Measurements from ENCODE around the gene TMCO4.

The TMCO4 gene

GRCh38 chr1:19757641-19758040 is 42.1 kb downstream of the TMCO4 start:
- no peaks in the 10 kb centered on the region for H4K20me1 ChIP-seq (ENCODE audit: insufficient read depth, low read length, poor library complexity, severe bottlenecking)
- no peaks in the 10 kb centered on the region for H3K27me3 ChIP-seq (ENCODE audit: insufficient read depth, low read length, poor library complexity, severe bottlenecking)
- H3K4me1 ChIP-seq (ENCODE audit: insufficient read depth, low read length, poor library complexity, severe bottlenecking), result no peaks in the 10 kb centered on the region
- no peaks in the 10 kb centered on the region for H3K9me3 ChIP-seq (ENCODE audit: insufficient read depth, low read depth, low read length)
- H3K36me3 ChIP-seq (ENCODE audit: insufficient read depth, low read length), result no peaks in the 10 kb centered on the region
- H3K9me2 ChIP-seq (replicated peaks; ENCODE audit: low read depth, low read length), result no peaks in the 10 kb centered on the region
- no peak overlapping the region for H3K9ac ChIP-seq (ENCODE audit: low read depth, low read length, poor library complexity, severe bottlenecking)
- H3K79me2 ChIP-seq (ENCODE audit: insufficient read depth, low read length), result no peaks in the 10 kb centered on the region
- TF ChIP-seq EZH2phosphoT487 (IDR thresholded peaks at IDR 0.05; ENCODE audit: borderline replicate concordance) (no peak), CTCF (conservative IDR thresholded peaks at IDR 0.05; ENCODE audit: low read length) (no peak)
- H3F3A ChIP-seq (ENCODE audit: low read depth), result no peaks in the 10 kb centered on the region
- H3K4me3 ChIP-seq (ENCODE audit: low read length, poor library complexity, severe bottlenecking), result no peak overlapping the region
- H2AFZ ChIP-seq (ENCODE audit: low read length), result no peak overlapping the region
- H3K4me2 ChIP-seq (ENCODE audit: low read depth, low read length, poor library complexity, severe bottlenecking), result no peak overlapping the region

- no peaks in the 10 kb centered on the region for H3K27me3 ChIP-seq (ENCODE audit: insufficient read depth, low read length, poor library complexity, severe bottlenecking)
- H3K4me2 ChIP-seq (ENCODE audit: low read depth, low read length, poor library complexity, severe bottlenecking), result no peak overlapping the region
- TF ChIP-seq EZH2phosphoT487 (IDR thresholded peaks at IDR 0.05; ENCODE audit: borderline replicate concordance) (no peak), CTCF (conservative IDR thresholded peaks at IDR 0.05; ENCODE audit: low read length) (no peak)
- H3K9me2 ChIP-seq (replicated peaks; ENCODE audit: low read depth, low read length), result no peaks in the 10 kb centered on the region
- no peaks in the 10 kb centered on the region for H4K20me1 ChIP-seq (ENCODE audit: insufficient read depth, low read length, poor library complexity, severe bottlenecking)
- H2AFZ ChIP-seq (ENCODE audit: low read length), result no peak overlapping the region
- H3K36me3 ChIP-seq (ENCODE audit: insufficient read depth, low read length), result no peaks in the 10 kb centered on the region
- H3K79me2 ChIP-seq (ENCODE audit: insufficient read depth, low read length), result no peaks in the 10 kb centered on the region
- H3K9me3 ChIP-seq (ENCODE audit: insufficient read depth, low read depth, low read length), result no peaks in the 10 kb centered on the region
- no peaks in the 10 kb centered on the region for H3F3A ChIP-seq (ENCODE audit: low read depth)
- H3K4me1 ChIP-seq (ENCODE audit: insufficient read depth, low read length, poor library complexity, severe bottlenecking), result no peaks in the 10 kb centered on the region
- H3K9ac ChIP-seq (ENCODE audit: low read depth, low read length, poor library complexity, severe bottlenecking), result no peak overlapping the region
- no peak overlapping the region for H3K4me3 ChIP-seq (ENCODE audit: low read length, poor library complexity, severe bottlenecking)
Measured at GRCh38 chr1:19756480-19756879, 43.2 kb downstream of the TMCO4 start.

- H4K20me1 ChIP-seq (ENCODE audit: insufficient read depth, low read length, poor library complexity, severe bottlenecking), result no peaks in the 10 kb centered on the region
- no peaks in the 10 kb centered on the region for H3K4me1 ChIP-seq (ENCODE audit: insufficient read depth, low read length, poor library complexity, severe bottlenecking)
- H3K27me3 ChIP-seq (ENCODE audit: insufficient read depth, low read length, poor library complexity, severe bottlenecking), result no peaks in the 10 kb centered on the region
- no peaks in the 10 kb centered on the region for H3F3A ChIP-seq (ENCODE audit: low read depth)
- no peak overlapping the region for H3K4me3 ChIP-seq (ENCODE audit: low read length, poor library complexity, severe bottlenecking)
- H3K9me3 ChIP-seq (ENCODE audit: insufficient read depth, low read depth, low read length), result no peaks in the 10 kb centered on the region
- H3K4me2 ChIP-seq (ENCODE audit: low read depth, low read length, poor library complexity, severe bottlenecking), result no peak overlapping the region
- no peaks in the 10 kb centered on the region for H3K79me2 ChIP-seq (ENCODE audit: insufficient read depth, low read length)
- H3K36me3 ChIP-seq (ENCODE audit: insufficient read depth, low read length), result no peaks in the 10 kb centered on the region
- TF ChIP-seq EZH2phosphoT487 (IDR thresholded peaks at IDR 0.05; ENCODE audit: borderline replicate concordance) (no peak), CTCF (conservative IDR thresholded peaks at IDR 0.05; ENCODE audit: low read length) (no peak)
- no peaks in the 10 kb centered on the region for H3K9me2 ChIP-seq (replicated peaks; ENCODE audit: low read depth, low read length)
- no peak overlapping the region for H3K9ac ChIP-seq (ENCODE audit: low read depth, low read length, poor library complexity, severe bottlenecking)
- no peak overlapping the region for H2AFZ ChIP-seq (ENCODE audit: low read length)
Measured at GRCh38 chr1:19754482-19754881, 45.2 kb downstream of the TMCO4 start.
